Fibroblast of skin of right biceps (primary cell): ENCODE results near the gene MAVS.
A peak's percentile ranks its signal among the peaks of the same experiment; 100 is the strongest.

Source experiments
- DNase-seq: peaks from one replicate; pipeline ENCODE4 v3.0.0-alpha.2; 2013

The MAVS gene

GRCh38 chr20:3915691-3916090 lies 69.1 kb downstream of the MAVS start:
- DNase-seq: no peak

GRCh38 chr20:3916364-3916763 lies 69.7 kb downstream of the MAVS start:
- no peak for DNase-seq

GRCh38 chr20:3919352-3919751 lies 72.7 kb downstream of the MAVS start:
- peak; percentile 34 for DNase-seq

GRCh38 chr20:3922223-3922982 lies 75.8 kb downstream of the MAVS start:
- no peak for DNase-seq

GRCh38 chr20:3922983-3923339 lies 76.3 kb downstream of the MAVS start:
- no peak for DNase-seq

- DNase-seq: peak; percentile 36
Observed at GRCh38 chr20:3923818-3924217, 77.2 kb downstream of the MAVS start.

- no peak for DNase-seq
Observed at GRCh38 chr20:3924304-3925112, 77.9 kb downstream of the MAVS start.

GRCh38 chr20:3925113-3925695 lies 78.6 kb downstream of the MAVS start:
- no peak for DNase-seq
